Measurements from ENCODE around the gene TMEM245. TPM values are rescaled to one million over a fixed set of nuclear protein-coding genes. Genes with fewer than 3 reads are reported as not detected.

The TMEM245 gene
- total RNA-seq, 2 experiments from 2014 or later, result 22.0 to 36.1 TPM

GRCh38 chr9:109052416-109052815, 67.3 kb downstream of the TMEM245 start:
- ChIA-PET CTCF (ENCODE audit: unreplicated experiment) (no interaction called here), POLR2A (no interaction called here)
- intact Hi-C loops (cut with micrococcal nuclease; ENCODE audit: unreplicated experiment), result no loop called here
- Histone ChIP-seq H3K9me3 (ENCODE audit: low read length) (no peaks in the 10 kb centered on the region), H4K20me1 (ENCODE audit: insufficient read depth, low read length) (no peaks in the 10 kb centered on the region), H3K9me2 (ENCODE audit: insufficient read depth, low read length) (no peaks in the 10 kb centered on the region), H3K79me2 (ENCODE audit: insufficient read depth, low read depth, low read length) (no peaks in the 10 kb centered on the region), H3K4me3 (ENCODE audit: low read depth, low read length, poor library complexity, severe bottlenecking) (no peak overlapping the region), H3K36me3 (ENCODE audit: insufficient read depth, low read length) (peaks cover 99% of the 10 kb centered on the region), H2AFZ (ENCODE audit: low read length) (no peak overlapping the region), H3K4me2 (ENCODE audit: low read length) (no peak overlapping the region), H3K4me1 (ENCODE audit: insufficient read depth, low read length, poor library complexity, severe bottlenecking) (no peaks in the 10 kb centered on the region), H3K27ac (ENCODE audit: low read depth, low read length, poor library complexity, severe bottlenecking) (no peak overlapping the region)
- DNase-seq (ENCODE audit: low spot score), result no peak
- no peak for TF ChIP-seq CTCF (conservative IDR thresholded peaks at IDR 0.05; ENCODE audit: low read length)
- no peak for TF ChIP-seq EZH2phosphoT487 (IDR thresholded peaks at IDR 0.05; ENCODE audit: borderline replicate concordance, low read depth, low read length)
- BruUV-seq (replicated peaks), result TSS peak; percentile 18

- Histone ChIP-seq H3K4me2 (ENCODE audit: low read length) (no peak overlapping the region), H3K9me2 (ENCODE audit: insufficient read depth, low read length) (no peaks in the 10 kb centered on the region), H3K36me3 (ENCODE audit: insufficient read depth, low read length) (peaks cover 99% of the 10 kb centered on the region), H3K4me1 (ENCODE audit: insufficient read depth, low read length, poor library complexity, severe bottlenecking) (no peaks in the 10 kb centered on the region), H2AFZ (ENCODE audit: low read length) (no peak overlapping the region), H3K4me3 (ENCODE audit: low read depth, low read length, poor library complexity, severe bottlenecking) (no peak overlapping the region), H3K27ac (ENCODE audit: low read depth, low read length, poor library complexity, severe bottlenecking) (no peak overlapping the region), H3K79me2 (ENCODE audit: insufficient read depth, low read depth, low read length) (no peaks in the 10 kb centered on the region), H3K9me3 (ENCODE audit: low read length) (no peaks in the 10 kb centered on the region), H4K20me1 (ENCODE audit: insufficient read depth, low read length) (no peaks in the 10 kb centered on the region)
- ChIA-PET POLR2A (no interaction called here), CTCF (ENCODE audit: unreplicated experiment) (no interaction called here)
- intact Hi-C loops (cut with micrococcal nuclease; ENCODE audit: unreplicated experiment), result no loop called here
- TF ChIP-seq CTCF (conservative IDR thresholded peaks at IDR 0.05; ENCODE audit: low read length) (no peak), EZH2phosphoT487 (IDR thresholded peaks at IDR 0.05; ENCODE audit: borderline replicate concordance, low read depth, low read length) (no peak)
- no peak for DNase-seq (ENCODE audit: low spot score)
- BruUV-seq (replicated peaks), result no TSS peak
Measured at GRCh38 chr9:109051733-109052132, 68.0 kb downstream of the TMEM245 start.

GRCh38 chr9:109050444-109050843, 69.3 kb downstream of the TMEM245 start:
- Histone ChIP-seq H3K4me3 (ENCODE audit: low read depth, low read length, poor library complexity, severe bottlenecking) (no peak overlapping the region), H3K36me3 (ENCODE audit: insufficient read depth, low read length) (peaks cover 100% of the 10 kb centered on the region), H3K4me2 (ENCODE audit: low read length) (no peak overlapping the region), H4K20me1 (ENCODE audit: insufficient read depth, low read length) (no peaks in the 10 kb centered on the region), H3K4me1 (ENCODE audit: insufficient read depth, low read length, poor library complexity, severe bottlenecking) (no peaks in the 10 kb centered on the region), H3K9me3 (ENCODE audit: low read length) (no peaks in the 10 kb centered on the region), H3K9me2 (ENCODE audit: insufficient read depth, low read length) (no peaks in the 10 kb centered on the region), H2AFZ (ENCODE audit: low read length) (no peak overlapping the region), H3K79me2 (ENCODE audit: insufficient read depth, low read depth, low read length) (no peaks in the 10 kb centered on the region), H3K27ac (ENCODE audit: low read depth, low read length, poor library complexity, severe bottlenecking) (no peak overlapping the region)
- no peak for DNase-seq (ENCODE audit: low spot score)
- TF ChIP-seq EZH2phosphoT487 (IDR thresholded peaks at IDR 0.05; ENCODE audit: borderline replicate concordance, low read depth, low read length) (no peak), CTCF (conservative IDR thresholded peaks at IDR 0.05; ENCODE audit: low read length) (no peak)
- POLR2A ChIA-PET, result no interaction called here
- CTCF ChIA-PET (ENCODE audit: unreplicated experiment), result no interaction called here
- BruUV-seq (replicated peaks), result no TSS peak
- intact Hi-C loops (cut with micrococcal nuclease; ENCODE audit: unreplicated experiment), result no loop called here

Data from OCI-LY7 (cell line).